ENCODE results near the gene DBR1.

The DBR1 gene

DNA sequence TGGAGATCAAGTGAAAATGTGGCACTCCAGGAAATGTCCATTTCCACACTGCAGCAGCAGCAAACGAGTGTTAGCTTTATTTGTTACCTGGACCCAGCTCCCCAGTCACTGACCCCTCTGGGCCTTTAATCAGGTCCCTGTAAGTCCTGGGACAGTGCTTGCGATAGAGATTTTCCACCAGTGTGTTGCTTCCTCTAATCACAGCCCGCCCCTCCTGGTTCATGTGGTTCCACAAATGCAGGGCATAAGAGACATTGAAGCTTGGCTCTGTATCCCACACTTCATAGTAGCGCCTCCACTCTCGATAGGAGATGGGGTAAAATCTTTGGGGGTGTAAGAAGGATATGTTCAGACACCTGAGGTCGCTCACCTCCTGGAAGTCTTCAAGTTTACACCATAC, 50.5 kb downstream of the DBR1 start:
- DNase-seq (ENCODE audit: low spot score) = no peak

DNA sequence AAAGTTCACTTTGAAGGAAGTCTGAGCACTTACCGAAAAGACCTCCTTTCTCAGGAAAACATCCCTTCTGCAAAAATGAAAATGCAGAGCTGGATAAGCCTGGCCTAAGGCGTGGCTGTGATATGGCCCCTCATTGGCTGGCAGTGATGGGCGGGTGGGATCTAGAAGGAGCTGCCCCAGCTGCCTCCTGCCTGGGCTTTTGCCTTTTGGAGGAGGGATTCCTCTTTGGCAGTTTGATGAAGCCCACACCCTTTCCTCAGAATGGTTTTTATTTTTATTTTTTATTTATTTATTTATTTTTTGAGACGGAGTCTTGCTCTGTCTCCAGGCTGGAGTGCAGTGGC, 55.3 kb downstream of the DBR1 start:
- no peak for DNase-seq (ENCODE audit: low spot score)

DNA sequence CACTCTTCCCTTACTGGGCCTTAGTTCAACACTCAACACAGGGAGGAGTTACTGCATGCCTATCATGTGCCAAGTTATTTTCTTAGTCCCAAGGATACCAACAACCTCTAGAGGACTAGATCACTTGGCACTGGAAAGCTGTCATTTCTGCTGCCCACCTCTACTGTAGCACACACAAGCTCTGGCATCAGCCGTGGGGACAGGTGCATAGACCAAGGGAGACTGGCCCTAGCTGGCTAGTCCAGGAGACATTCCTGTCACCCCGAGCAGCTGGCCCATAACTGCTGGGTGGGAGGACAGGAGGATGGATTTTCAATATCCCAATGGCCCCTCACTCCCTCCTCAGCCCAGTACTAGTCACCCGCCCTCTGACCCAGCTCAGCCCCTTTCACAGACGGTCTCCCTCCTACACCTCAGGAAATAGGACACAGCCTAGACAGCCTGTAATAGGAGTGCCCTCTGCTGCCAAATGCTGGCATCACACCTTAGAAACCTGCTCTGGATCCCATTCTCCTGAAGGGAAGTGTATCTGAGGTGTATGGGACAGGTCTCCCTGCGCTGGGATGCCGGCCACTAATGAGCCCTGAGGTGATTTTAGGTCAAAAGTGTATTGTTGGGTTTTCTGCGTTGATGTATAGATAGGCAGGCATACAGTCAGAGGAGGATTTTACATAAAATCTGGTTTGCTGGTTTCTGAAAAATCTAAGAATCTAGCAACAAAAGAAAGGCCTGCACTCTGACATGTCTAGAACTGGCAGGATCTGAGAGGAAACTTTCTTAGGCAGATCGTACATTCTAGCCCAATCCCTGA, 55.9 kb downstream of the DBR1 start:
- DNase-seq (ENCODE audit: low spot score) = peak; percentile 60

DNA sequence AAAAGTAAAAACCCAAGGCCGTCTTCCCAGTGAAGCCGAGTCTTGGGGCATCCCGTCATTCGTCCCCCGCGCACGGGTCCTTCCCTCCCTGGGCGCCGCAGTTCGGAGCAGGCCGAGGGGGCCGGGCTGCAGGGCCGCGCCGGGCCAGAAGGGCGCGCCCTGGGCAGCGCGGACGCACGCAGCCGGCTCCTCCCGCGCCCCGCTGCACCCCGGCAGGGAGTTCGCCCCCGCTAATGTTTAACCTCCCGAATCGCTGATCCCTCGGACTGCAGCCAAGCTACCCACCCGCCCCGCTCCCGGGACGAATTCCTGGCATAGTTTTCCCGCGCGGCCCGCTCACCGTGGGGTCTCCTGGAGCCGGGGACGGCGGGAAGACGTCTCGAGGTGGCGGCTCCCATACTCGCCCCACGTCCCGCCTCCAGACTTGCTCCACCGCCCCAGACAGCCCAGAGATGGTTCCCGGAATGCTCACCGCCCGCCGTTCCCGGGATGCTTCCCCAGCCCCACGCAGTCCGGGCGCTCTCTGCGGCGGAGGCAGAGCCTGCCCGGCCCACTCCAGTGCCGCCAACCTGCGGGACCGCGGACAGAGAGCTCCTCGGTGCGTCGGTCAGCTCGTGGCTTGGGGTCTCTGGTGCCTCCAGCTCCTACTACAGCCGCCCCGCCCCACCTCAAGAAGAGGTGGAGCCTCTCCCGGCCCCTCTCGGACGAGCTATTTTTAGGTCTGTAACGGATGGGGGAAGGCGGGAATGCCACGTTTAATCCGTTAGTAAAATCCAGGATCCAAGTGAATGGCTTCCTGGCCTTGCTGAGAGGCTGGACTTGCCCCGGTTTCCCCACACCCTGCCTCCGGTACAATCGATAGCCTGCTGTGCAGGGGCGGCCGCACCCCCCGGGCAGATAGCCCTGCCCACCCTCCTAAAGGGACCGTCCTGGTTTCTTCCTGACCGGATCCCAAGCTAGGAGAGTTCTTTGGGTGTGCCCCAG, 59.4 kb downstream of the DBR1 start, which contains the start of gene DZIP1L:
Gene DZIP1L, minus strand, starts transcription at position 621 of the 984 bp plus-strand sequence. CDS start 11,637 bp downstream, outside the sequence.
- DNase-seq (ENCODE audit: low spot score) = peak; percentile 28

DNA sequence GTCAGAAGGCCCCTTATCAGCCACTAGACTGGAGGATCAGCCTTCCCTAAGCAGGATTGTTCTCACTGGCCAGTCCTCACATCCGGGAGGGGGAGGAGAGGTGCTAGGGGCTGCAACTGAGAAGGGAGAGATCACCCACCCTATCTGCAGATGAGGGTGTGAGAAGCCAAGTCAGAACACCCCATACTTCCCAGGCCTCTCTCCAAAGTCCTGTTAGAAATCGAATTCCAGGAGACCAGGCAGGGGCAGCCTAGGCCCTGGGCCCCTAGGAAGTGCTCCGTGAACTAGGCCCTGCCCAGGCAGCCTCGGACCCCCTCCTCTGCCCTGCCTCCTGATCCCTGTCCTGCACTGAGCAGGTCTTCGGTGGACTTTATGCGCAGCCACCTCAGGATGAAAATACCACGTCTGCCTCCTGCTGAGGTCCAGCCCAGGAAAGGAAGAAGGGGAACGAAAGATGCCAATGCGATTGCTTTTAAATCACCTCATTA, 60.2 kb downstream of the DBR1 start:
- DNase-seq (ENCODE audit: low spot score) = no peak

DNA sequence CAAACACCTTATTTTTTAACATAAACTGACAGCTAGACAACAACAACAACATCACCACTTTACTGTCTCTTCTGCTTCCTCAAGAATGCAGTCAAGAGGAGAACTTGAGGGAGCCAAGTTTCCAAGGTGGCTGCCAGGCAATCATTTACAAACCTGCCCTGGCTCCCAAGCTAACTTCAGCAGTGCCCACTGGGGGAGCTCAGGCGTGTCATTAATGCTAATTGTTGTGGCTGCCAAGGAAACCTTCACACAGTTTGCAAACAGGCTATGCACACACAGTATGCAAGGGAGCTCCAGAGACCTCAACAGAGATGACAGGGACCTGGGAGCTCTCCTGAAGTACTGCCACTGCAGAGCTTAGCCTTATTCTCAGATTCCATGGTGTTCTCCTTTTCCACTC, 61.4 kb downstream of the DBR1 start:
- DNase-seq (ENCODE audit: low spot score) = no peak

DNA sequence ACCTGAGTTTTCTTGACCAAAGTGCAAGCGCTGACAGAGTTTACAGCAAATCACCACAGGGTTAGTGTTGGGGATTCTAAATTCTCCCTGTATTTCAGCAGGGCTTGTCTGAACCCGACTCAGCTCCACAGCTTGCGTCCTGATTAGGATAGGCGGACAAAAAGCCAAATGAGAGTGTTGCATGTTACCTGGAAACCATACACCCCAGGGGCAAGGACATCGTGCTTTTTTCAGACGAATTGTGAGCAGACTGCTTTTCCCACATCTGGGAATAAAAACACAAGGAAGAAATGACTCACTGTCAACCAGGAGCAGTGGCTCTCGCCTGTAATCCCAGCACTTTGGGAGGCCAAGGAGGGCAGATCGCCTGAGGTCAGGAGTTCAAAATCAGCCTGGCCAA, 62.4 kb downstream of the DBR1 start:
- DNase-seq (ENCODE audit: low spot score) = no peak

All from activated CD4-positive, alpha-beta T cell treated with anti-CD3 and anti-CD28 coated beads, Interleukin-2, Interleukin-4, amounts not matched to agents 100 ng/mL and 50 ng/mL, durations not matched to agents 16 hours and 8 hours (primary cell).